ENCODE data around the gene HHAT. TPM values are rescaled to one million over a fixed set of nuclear protein-coding genes. Genes with fewer than 3 reads are reported as not detected.
A peak's percentile ranks its signal among the peaks of the same experiment; 100 is the strongest.

HHAT gene
- total RNA-seq (2021) (2.7 and 3.0 TPM in 2 replicates), Bru-seq, nascent RNA (percentile 43 among the genes with signal in this experiment), BruChase-seq, experiment 1, labeled RNA remaining after a 2-hour chase (percentile 36 among the genes with signal in this experiment), BruChase-seq, experiment 2, labeled RNA remaining after a 6-hour chase (percentile 33 among the genes with signal in this experiment)
- long read RNA-seq, partial matches to known transcripts: 0 of 11 reads
- long read RNA-seq, other reads (novel, unspliced or antisense): 7 of 11 reads

DNA sequence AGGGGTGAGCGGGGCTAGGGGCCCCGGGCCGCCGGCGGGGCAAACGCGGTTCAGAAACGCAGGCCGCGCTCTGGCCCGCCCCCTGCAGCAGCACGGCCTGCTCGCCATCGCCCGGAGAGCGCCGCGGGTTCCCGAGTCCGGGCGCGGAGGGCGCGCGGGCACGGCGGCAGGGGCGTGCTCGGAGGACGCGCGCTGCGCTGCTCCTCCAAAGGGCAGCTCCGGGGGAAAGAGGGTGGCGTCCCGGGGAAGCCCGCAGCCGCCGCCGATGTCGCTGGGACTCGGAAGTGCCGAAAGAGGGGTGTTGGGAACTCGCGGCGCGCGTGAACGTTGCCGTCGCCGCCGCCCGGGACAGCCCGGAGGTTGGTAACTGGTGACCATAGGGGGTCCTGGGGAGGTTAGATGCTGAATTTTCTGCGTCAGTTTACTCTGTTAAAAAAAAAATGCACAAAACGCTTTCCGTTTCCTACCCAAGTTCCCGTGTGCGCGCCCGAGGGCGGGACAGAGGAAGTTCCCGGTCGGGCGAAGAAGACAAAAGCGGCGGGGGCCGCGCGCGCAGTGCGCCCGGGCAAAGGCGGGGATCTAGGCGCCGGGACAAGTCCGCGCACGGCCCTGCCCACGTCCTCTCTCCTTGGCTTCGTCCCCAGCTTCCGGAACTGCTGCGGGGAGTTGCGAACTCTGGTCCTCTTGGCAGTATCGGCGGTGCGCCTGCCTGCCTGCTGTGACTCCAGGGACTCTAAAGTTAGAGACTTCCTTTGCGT, at the start of gene HHAT:
Gene HHAT, plus strand, starts transcription at position 157 of the 758 bp plus-strand sequence. CDS start 20,074 bp downstream, outside the sequence.
- BruUV-seq (replicated peaks): no TSS peak
- Histone ChIP-seq H3K36me3 (ENCODE audit: insufficient read depth, low read length, poor library complexity, severe bottlenecking) (no peaks in the 10 kb centered on the region), H3K27me3 (replicated peaks; ENCODE audit: insufficient read depth, low read depth, low read length, poor library complexity) (no peaks in the 10 kb centered on the region), H3K4me3 (ENCODE audit: low read depth, low read length, poor library complexity, severe bottlenecking) (peak within 1 kb of the TSS; percentile 69), H3K4me1 (ENCODE audit: insufficient read depth, low read length, poor library complexity, severe bottlenecking) (peaks cover 11% of the 10 kb centered on the region), H3K9me3 (ENCODE audit: low read depth, low read length, poor library complexity, severe bottlenecking) (peaks cover 8% of the 10 kb centered on the region), H3K27ac (ENCODE audit: low read depth, low read length, poor library complexity, severe bottlenecking) (peak within 1 kb of the TSS; percentile 79)
- no peak for TF ChIP-seq EZH2 (IDR thresholded peaks at IDR 0.05; ENCODE audit: borderline replicate concordance, low read depth, low read length, poor library complexity, severe bottlenecking)
- TF ChIP-seq, protein P1, sequence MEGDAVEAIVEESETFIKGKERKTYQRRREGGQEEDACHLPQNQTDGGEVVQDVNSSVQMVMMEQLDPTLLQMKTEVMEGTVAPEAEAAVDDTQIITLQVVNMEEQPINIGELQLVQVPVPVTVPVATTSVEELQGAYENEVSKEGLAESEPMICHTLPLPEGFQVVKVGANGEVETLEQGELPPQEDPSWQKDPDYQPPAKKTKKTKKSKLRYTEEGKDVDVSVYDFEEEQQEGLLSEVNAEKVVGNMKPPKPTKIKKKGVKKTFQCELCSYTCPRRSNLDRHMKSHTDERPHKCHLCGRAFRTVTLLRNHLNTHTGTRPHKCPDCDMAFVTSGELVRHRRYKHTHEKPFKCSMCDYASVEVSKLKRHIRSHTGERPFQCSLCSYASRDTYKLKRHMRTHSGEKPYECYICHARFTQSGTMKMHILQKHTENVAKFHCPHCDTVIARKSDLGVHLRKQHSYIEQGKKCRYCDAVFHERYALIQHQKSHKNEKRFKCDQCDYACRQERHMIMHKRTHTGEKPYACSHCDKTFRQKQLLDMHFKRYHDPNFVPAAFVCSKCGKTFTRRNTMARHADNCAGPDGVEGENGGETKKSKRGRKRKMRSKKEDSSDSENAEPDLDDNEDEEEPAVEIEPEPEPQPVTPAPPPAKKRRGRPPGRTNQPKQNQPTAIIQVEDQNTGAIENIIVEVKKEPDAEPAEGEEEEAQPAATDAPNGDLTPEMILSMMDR (conservative IDR thresholded peaks at IDR 0.05; ENCODE audit: low read depth, low read length): no peak
- DNase-seq (ENCODE audit: low spot score): peak; percentile 86
- ChIA-PET CTCF (no interaction called here), POLR2A (ENCODE audit: low non-redundant PET) (no interaction called here)
- intact Hi-C loops (cut with micrococcal nuclease; ENCODE audit: unreplicated experiment): no loop called here

DNA sequence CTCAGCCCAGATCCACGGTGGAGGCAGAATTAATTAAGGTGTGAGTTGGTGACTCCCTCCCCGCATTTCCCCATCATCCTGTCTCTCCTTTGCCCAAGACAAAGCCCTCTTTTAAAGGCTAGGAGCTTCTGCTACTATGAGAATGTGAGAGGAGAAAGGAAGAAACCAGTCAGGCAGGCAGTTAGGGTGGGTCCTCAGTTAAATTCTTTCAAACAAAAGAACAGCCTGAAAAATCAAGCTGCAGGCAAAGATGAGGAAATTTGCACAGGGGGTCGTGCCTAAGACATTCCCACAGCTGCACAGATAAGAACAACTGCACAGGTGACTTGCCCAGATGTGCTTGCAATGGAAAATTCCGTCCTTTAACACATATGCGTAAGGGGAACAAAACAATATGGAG, 48.5 kb upstream of the HHAT start:
- no peak for DNase-seq (ENCODE audit: low spot score)
- intact Hi-C loops (cut with micrococcal nuclease; ENCODE audit: unreplicated experiment): no loop called here
- Histone ChIP-seq H3K27me3 (replicated peaks; ENCODE audit: insufficient read depth, low read depth, low read length, poor library complexity) (no peaks in the 10 kb centered on the region), H3K4me1 (ENCODE audit: insufficient read depth, low read length, poor library complexity, severe bottlenecking) (no peaks in the 10 kb centered on the region), H3K36me3 (ENCODE audit: insufficient read depth, low read length, poor library complexity, severe bottlenecking) (no peaks in the 10 kb centered on the region), H3K4me3 (ENCODE audit: low read depth, low read length, poor library complexity, severe bottlenecking) (no peak overlapping the region), H3K9me3 (ENCODE audit: low read depth, low read length, poor library complexity, severe bottlenecking) (peaks cover 19% of the 10 kb centered on the region), H3K27ac (ENCODE audit: low read depth, low read length, poor library complexity, severe bottlenecking) (no peak overlapping the region)
- TF ChIP-seq, protein P1 (conservative IDR thresholded peaks at IDR 0.05; ENCODE audit: low read depth, low read length): no peak
- TF ChIP-seq EZH2 (IDR thresholded peaks at IDR 0.05; ENCODE audit: borderline replicate concordance, low read depth, low read length, poor library complexity, severe bottlenecking): no peak
- ChIA-PET CTCF (no interaction called here), POLR2A (ENCODE audit: low non-redundant PET) (no interaction called here)
- BruUV-seq (replicated peaks): no TSS peak

DNA sequence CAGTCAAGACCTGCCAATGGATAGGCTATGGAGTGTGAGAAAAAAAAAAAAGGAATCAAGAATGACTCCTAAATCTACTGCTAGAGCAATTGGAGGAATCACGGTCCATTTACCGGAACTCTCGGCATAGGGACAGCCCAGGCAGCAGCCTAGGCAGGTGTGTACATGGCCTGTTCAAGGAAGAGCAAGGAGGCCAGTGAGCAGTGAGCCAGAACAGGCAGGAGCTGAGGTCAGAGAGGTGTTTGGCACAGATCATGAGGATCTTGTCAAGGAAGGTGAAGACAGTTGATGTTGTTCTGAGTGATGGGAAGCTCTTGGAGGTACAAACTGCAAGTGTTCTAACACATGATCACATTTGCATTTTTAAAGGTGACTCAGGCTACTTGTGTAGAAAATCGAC, 40.6 kb upstream of the HHAT start:
- BruUV-seq (replicated peaks): no TSS peak

More for the DNA sequence above, 40.6 kb upstream of the HHAT start:
- Histone ChIP-seq H3K36me3 (ENCODE audit: insufficient read depth, low read length, poor library complexity, severe bottlenecking) (no peaks in the 10 kb centered on the region), H3K4me3 (ENCODE audit: low read depth, low read length, poor library complexity, severe bottlenecking) (no peak overlapping the region), H3K9me3 (ENCODE audit: low read depth, low read length, poor library complexity, severe bottlenecking) (no peaks in the 10 kb centered on the region), H3K27me3 (replicated peaks; ENCODE audit: insufficient read depth, low read depth, low read length, poor library complexity) (no peaks in the 10 kb centered on the region), H3K4me1 (ENCODE audit: insufficient read depth, low read length, poor library complexity, severe bottlenecking) (peaks cover 31% of the 10 kb centered on the region), H3K27ac (ENCODE audit: low read depth, low read length, poor library complexity, severe bottlenecking) (no peak overlapping the region)
- no peak for DNase-seq (ENCODE audit: low spot score)
- intact Hi-C loops (cut with micrococcal nuclease; ENCODE audit: unreplicated experiment): no loop called here
- POLR2A ChIA-PET (ENCODE audit: low non-redundant PET): interaction anchor here (0.6 kb wide), 1 partner anchor 454 kb away, joined by 3 read pairs; no protein-coding TSS in a partner anchor
- CTCF ChIA-PET: no interaction called here
- TF ChIP-seq, protein P1 (conservative IDR thresholded peaks at IDR 0.05; ENCODE audit: low read depth, low read length): no peak
- no peak for TF ChIP-seq EZH2 (IDR thresholded peaks at IDR 0.05; ENCODE audit: borderline replicate concordance, low read depth, low read length, poor library complexity, severe bottlenecking)
